NOMO-1 treated with DMSO at 0.1 percent for 48 hours (cell line): Measurements from ENCODE around the gene PMCH.
"Not testable (repeated sequence)": the region's sequence is repeated elsewhere in the genome, so short reads cannot be mapped to it uniquely, and the experiment has no call there.

Experiments used
- DNase-seq: peaks from one replicate; lab custom pipeline; 2025; ENCODE audit not compliant: unreplicated experiment; lab: John Stamatoyannopoulos, UW

PMCH gene, protein sequence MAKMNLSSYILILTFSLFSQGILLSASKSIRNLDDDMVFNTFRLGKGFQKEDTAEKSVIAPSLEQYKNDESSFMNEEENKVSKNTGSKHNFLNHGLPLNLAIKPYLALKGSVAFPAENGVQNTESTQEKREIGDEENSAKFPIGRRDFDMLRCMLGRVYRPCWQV

DNA sequence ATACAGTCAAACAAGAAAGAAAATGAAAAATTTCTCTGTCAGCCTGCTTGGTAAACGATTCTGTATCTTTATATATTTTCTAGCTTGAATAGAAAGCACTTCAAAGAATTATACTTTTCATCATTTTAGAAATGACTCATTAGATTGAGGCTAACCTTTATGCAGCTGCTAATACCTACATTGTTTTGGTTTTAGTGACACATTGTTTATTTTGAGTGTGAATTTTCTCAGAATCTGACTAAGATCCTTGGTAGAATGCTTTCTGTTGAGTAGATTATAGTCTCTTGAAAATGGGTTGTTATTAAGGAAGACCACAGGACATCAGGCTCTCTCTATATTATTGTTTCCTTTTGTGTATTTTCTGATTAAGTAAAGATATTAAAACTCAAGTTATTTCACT, at the start of gene PMCH:
Gene PMCH, minus strand, starts transcription at position 45 of the 400 bp plus-strand sequence. CDS start 63 bp downstream, outside the sequence.
- DNase-seq = no peak

DNA sequence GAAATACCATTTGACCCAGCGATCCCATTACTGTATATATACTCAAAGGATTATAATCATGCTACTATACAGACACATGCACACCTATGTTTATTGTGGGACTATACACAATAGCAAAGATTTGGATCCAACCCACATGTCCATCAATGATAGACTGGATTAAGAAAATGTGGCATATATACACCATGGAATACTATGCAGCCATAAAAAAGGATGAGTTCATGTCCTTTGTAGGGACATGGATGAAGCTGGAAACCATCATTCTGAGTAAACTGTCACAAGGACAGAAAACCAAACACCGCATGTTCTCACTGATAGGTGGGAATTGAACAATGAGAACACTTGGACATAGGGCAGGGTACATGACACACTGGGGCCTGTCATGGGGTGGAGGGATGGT, 43.2 kb upstream of the PMCH start:
- not testable (repeated sequence) for DNase-seq

DNA sequence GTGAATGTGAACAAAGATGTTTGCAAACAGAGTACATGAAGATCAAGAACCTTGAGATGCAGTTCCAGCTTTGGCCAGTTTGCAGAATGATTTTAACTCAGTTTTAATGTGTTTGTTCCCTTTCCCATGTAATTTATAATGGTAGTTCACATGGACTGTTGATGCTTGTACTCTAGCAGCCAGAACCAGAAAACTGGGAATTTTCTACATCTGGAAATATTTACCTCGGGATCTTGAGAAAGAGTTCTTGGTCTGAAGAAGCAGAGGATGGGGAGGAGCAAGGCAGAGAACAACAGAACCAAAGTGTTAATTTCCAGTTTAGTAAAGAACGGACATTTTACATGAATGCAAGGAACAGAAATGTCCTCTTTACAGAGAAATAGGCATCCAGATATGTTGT, 37.0 kb upstream of the PMCH start:
- DNase-seq = no peak

DNA sequence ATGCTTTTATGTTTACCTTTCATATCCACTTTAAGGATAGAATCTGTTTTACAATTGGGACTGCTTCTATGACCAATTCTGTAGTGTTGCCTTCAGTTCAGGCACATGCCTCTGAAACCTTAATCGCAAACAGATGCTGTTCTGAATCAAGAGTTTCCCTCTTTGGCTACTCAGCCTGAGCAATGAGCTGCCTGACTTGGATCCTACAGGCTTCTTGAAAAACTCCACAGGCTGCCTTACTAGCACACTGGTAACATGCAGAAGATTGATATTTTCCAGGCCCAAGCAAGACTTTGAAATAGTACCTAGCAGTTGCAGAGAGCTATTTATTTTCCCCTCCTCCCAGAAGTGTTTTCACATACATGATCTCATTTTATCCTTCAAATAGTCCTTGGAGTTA, 34.8 kb upstream of the PMCH start:
- DNase-seq = no peak

DNA sequence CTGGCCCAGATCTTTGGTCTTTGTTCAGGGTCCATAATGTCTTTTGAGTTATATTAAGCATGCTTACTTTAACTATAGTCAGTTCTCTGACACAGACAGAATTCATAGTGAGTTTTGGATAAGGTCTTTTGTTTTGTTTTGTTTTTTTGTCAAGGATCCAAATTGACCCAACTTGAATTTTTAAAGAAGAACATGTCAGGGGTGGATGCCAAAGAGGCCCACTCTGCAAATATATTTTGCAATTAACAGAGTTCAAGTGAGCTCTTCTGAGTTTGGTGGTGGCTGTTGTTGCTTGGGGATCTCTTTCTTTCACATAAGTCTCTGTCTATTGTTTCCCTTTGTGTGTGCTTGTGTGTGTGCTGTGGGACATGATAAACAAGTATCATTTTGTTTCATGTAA, 34.4 kb upstream of the PMCH start:
- DNase-seq = no peak

DNA sequence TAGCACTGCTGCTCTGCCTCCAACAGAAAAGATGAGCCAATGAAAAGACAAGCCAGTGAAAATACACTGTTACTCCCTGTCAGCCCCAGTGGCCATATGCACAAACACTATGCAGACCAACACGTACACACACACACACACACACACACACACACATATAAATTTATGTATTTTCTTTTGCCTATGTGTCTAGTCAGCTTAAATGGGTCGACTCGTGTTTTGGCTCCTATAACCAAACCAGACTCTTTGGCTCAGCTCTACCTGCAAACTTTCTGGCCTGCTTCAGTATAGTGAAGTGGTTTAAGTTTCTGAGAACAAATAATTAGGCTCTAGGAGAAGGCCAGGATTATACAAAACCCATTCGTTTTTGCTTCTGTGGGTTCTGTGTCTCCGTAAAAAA, 30.3 kb upstream of the PMCH start:
- no peak for DNase-seq

DNA sequence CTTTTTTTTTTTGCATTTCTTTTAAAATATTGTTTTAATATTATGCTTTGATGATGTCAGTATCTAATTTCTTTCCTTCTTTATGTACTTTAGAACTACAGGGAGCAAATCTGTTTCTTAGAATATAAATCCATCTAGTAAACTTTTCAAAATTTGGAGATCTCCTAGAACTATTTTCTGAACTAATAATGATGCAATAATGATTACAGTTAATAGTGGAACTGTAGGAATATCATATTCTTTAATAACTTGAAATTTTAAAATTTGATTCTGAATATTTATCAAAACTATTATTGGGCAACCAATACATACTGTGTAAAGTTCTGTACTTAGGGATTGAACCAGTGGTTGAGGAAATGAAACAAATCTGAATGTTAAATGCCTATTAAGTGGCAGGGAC, 23.1 kb upstream of the PMCH start:
- DNase-seq = no peak

DNA sequence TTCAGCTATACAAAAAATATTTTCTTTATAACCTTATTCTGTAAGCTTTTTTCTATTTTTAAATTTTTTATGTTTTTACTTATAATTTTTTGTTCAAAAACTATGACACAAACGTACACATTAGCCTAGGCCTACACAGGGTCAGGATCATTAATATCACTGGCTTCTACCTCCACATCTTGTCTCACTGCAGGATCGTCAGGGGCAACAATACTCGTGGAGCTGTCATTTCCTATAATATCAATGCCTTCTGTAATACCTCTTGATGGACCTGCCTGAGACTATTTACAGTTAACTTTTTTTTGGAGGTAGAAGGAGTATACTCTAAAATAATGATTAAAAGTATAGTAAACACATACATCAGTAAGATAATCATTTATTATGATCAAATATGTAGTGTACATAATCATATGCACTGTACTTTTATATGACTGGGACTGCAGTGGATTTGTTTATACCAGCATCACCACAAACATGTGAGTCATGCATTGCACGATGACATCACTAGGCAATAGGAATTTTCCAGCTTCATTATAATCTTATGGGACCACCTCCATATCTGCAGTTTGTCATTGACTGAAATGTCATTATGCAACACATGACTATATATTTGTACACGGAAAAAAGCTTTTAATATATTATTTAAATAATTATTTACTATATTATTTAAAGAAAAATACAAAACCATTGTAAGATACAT, 18.5 kb upstream of the PMCH start:
- no peak for DNase-seq

DNA sequence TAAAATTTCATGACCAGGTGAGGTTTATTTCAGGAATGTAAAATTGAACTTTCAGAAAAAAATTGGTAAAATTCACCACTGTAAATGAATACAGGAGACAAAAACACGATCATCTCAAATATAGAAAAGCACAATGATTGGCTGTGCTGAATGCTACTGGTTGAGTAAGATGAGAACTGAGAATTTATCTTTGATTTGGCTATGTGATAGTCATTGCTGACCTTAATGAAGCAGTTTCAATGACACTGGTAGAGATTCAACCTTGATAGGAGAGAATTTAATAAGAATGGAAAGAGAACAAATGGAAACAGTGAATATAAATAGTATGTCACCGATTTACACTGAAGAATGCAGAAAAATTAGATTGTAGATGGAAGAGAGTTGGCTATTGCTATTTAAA, 6.4 kb upstream of the PMCH start:
- DNase-seq = no peak

DNA sequence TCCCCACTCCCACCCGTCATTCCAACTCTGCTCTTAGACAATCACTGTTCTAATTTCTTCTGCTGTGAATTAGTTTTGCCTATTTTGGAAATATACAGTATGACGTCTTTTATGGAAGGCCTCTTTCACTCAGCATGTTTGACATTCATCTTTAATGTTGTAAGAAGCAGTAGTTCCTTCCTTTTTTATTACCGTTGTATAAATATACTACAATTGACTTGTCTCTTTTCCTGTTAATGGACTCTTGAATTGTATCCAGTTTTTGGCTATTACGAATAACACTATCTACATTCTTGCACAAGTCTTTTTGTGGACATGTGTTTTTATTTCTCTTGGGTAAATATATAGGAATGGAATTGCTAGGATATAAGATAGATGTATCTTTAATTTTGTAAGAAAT, 4.9 kb upstream of the PMCH start:
- DNase-seq = no peak

DNA sequence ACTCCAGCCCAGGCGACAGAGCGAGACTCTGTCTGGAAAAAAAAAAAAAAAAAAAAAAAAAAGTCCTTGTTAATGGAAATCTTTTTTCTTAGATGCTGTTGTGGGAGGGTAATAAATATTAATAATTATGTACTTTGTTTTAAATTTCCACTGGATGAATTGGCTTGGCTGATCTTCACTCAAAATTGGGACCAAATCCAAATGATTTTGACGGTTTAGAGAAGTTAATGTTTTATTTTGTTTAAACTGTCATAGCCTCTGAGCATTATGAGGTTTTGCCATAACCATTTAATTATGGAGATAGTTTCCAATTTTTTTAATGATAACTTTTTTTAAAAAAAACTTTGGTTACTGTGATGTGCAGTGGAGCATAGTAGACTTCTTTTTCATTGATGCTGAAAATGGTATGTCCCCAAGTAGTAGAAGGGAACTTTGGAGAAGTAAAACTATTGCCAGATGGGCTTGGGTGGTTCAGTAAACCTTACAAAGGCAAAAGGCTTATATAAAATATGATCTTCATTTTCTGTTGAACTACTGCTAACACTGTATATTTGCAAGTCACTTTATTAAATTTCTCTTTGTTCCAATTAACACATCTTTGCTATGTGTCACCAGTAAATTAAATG, 3.9 kb upstream of the PMCH start:
- no peak for DNase-seq

DNA sequence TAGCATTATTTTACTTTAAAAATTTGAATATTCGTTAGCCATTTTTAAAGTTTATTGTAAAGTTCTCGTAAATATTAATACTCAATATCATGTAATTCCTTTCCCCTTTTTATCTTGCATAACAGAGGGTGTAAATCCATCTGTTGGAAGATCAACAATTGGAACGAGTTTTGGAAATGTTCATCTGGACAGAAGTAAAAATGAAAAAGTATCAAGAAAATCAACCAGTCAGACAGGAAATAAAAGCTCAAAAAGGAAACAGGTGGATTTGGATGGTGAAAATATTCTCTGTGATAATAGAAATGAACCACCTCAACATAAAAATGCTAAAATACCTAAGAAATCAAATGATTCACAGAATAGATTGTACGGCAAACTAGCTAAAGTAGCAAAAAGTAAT, 1.8 kb downstream of the PMCH start:
- DNase-seq = no peak

DNA sequence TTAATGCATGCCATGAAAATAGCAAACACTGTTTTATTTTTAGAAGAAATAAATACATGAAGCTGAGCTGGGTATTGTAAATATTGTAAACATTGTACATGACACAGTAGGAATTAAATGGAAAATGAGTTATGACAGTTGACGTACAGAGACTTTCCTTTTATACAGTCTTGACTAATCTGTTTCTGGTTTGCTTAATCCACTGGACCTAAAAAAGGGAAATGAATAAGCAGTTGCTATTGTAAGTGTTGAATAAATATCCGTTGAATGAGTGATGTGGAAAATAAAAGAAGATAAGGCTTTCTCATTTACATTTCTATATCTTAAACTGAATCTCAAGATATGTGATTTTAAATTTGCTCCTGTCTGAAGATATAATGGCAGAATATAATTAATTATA, 15.0 kb downstream of the PMCH start:
- DNase-seq = peak; percentile 87

DNA sequence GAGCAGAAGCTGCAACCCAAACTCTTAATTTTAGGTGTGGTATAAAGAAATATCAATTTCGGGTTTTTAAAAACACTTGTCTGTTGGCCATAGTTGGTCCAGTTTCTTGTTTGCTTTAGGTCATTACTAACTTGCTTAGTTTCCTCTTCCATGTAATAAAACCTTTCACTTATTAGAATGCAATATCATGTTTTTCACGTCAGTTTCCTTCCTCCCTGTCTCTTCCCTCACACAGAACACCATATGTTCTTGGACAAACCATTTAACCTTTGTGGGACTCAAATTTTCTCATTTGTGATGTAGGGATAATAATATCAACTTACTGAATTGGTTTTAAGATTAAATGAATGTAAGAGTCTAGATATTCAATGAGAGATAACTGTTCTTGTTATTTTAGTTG, 22.9 kb downstream of the PMCH start:
- DNase-seq = no peak

DNA sequence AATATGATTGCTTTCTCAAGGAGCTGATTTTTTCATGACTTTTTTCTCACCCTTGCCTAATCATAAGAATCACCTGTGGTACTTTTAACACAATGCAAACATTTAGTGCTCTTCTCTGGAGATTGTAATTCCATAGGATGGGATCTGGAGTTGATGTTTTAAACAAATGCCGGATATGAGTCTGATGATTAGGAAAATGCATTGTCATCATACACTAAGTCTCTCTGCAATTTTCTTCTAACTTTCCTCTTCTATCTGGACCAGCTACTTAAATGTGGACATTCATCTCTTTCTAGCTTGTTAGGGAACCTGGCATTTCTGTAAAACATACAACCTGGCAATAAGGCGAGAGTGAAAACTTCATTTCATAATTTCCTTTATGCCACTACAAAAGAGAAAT, 23.5 kb downstream of the PMCH start:
- no peak for DNase-seq

DNA sequence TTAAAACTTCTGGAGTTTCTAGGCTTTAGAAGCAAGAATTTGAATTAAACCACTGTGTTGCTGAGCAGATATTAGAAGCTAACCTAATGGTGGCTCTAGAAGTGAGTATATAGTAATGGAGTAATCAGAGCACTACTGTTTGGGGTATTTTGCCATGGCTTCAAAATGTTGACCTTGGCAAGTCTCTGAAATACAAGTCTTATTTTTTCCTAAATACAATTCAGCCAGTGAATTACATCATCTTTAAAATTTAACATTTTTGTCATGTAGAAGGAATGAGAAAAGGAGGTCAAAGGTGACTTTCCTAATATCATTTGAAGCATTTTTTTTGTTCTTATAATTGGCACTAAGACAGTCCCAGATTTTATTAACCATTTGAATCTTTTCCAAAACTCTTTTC, 25.2 kb downstream of the PMCH start:
- no peak for DNase-seq

DNA sequence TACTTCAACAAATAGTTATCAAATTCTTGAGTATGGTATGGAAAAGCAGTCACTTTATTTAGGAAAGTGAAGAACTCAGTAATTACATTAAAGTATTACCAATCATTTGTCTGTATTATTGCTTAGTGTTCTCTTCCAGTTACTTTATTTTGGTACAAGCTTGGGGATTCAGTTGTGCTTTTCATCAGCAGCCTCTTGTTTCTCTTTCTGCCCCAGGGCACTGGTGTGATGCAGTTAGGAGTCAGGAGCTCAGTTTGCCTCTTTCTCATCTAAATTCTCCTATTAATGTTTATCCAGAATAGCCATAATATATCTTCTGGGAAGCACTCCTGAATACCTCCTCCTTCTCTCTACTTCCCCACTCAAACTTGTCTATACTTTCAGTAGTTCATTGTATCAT, 25.7 kb downstream of the PMCH start:
- DNase-seq = no peak

DNA sequence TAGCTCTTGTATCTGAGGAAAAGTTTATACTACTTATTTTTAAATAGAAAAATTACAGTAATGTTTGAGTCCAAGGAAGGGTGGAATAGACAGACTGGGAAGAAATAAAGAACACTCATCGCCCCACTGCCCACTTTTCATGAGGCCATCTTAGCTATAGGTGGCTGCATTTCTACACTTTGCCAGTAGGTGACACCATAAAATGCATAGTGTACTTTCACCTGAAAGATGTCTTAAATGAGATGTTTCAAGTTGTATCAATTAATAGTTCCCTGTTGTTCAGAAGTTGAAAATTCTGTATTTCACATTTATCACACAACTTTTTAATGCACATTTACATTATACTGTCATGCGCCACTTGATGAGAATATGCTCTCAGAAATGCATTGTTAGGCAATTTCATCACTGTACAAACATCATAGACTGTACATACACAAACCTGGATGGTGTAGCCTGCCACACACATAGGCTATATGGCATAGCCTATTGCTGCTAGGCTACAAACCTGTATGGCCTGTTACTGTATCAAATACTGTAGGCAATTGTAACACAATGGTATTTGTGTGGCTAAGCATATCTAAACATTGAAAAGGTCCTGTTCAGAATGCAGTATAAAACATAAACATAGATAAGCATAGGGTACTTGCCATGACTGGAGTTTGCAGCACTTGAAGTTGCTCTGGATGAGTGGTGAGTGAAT, 27.6 kb downstream of the PMCH start:
- DNase-seq = peak; percentile 10

DNA sequence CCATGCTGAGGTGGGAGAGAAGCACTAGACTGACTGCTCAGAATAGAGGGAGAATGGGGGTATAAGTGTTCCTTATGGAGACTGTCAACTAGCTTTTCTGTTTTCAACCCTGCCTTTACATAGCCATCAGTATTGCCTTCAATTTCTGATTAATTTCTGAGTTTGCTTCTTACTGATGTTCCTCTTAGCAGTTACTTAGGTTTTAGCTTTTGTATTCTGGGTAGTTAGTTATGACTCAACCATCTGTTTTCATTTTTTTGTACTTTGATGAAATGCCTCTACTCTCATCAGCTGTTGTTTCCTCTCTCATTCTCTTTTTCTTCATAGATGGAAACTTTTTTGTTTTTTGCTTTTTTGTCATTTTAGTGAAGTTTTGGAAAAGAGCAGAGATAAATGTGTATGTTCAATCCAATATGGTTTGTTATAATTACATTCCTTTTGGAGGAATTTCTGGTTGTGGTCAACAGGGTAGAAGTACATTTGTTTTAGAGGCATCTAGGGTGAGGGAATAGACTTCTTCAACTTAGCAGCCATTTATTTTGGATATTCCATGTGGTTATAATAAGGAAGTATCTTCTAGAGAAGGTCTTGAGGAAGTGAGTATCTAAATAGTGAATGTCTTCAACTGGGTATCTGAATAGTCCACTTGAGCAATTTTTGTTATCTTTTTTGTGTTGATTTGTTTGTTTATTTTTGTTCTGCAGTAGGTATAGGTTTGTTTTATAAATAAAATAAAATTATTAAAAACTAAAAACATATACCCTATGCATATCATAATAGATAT, 29.6 kb downstream of the PMCH start:
- peak; percentile 57 for DNase-seq

DNA sequence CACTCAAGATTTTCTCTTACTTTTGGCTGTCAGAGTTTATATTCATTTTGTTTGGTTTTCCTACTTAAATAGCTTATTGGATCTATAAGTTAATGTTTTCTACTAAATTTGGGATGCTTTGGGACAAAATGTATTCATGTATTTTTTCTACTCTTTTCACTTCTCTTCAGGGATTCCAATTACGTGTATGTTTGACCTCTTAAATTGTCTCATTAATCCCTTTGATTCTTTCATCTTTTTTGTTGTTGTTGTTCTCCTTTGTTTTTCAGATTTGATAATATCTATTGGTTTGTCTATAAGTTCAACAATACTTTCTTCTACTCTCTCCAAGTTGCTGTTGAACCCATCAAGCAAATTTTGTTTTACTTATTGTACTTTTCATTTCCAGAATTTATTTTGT, 34.2 kb downstream of the PMCH start:
- DNase-seq = no peak

DNA sequence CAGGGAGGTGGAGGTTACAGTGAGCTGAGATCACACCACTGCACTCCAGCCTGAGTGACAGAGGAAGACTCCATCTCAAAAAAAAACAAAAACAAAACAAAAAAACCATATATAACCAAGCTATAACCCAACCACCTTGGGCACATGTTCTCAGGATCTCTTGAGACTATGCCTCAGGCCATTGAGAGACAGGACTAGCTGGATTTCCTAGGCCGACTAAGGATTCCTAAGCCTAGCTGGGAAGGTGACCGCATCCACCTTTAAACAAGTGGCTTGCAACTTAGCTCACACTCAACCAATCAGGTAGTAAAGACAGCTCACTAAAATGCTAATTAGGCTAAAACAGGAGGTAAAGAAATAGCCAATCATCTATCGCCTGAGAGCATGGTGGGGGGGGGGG, 42.4 kb downstream of the PMCH start:
- not testable (repeated sequence) for DNase-seq
